ENCODE results near the gene C16orf54. TPM values are rescaled to one million over a fixed set of nuclear protein-coding genes. Genes with fewer than 3 reads are reported as not detected.
A peak's percentile ranks its signal among the peaks of the same experiment; 100 is the strongest.

Gene C16orf54
- total and polyA plus RNA-seq, 10 of the 15 experiments (the other 5 are each of a cell fraction or from before 2014, with no cell fraction given), result 2.1 to 13.3 (median 5.4) TPM

- CTCF ChIA-PET, result interaction anchor here (0.6 to 5.2 kb wide), 27 partner anchors 9 to 332 kb away, joined by 3 to 27 read pairs (median 5); partner anchors contain the start of genes KIF22, PAGR1 and QPRT
- 15% methylated on average over 14 of the region's 14 CpGs for WGBS (ENCODE audit: insufficient coverage, insufficient replicate concordance, low lambda C conversion rate, missing lambda C conversion rate)
- intact Hi-C loops (cut with micrococcal nuclease; ENCODE audit: unreplicated experiment), result loop anchor here (1.0 to 5.0 kb wide), 5 partner anchors 21 to 322 kb away; partner anchors contain the start of genes C16orf92, KIF22 and MAZ
- no peak for TF ChIP-seq YBX1 (IDR thresholded peaks at IDR 0.05)
- no peak for TF ChIP-seq ZNF207 (IDR thresholded peaks at IDR 0.05; ENCODE audit: borderline replicate concordance)
- TF ChIP-seq E4F1 (IDR thresholded peaks at IDR 0.05; ENCODE audit: borderline replicate concordance, partially characterized antibody), result no peak
- no peak for TF ChIP-seq ZNF217 (IDR thresholded peaks at IDR 0.05)
- no peak for TF ChIP-seq POLR2AphosphoS2 (IDR thresholded peaks at IDR 0.05; ENCODE audit: low read depth, low read length)
- TF ChIP-seq MLLT1 (IDR thresholded peaks at IDR 0.05), result no peak
- no peak; a peak in 1 of 4 replicates for TF ChIP-seq IKZF2 (IDR thresholded peaks at IDR 0.05)
- peak; percentile 59; the same call in 1 of the 2 replicates for TF ChIP-seq YY1 (IDR thresholded peaks at IDR 0.05; ENCODE audit: low read depth, low read length)
- TF ChIP-seq NRF1 (conservative IDR thresholded peaks at IDR 0.05; ENCODE audit: low read depth, low read length), result no peak
- peak; percentile 71 for TF ChIP-seq SMC3 (IDR thresholded peaks at IDR 0.05; ENCODE audit: borderline replicate concordance, low read length)
- peak; percentile 87 for TF ChIP-seq RAD21 (IDR thresholded peaks at IDR 0.05; ENCODE audit: insufficient read depth, low read depth, low read length)
- no peak for TF ChIP-seq RAD51 (IDR thresholded peaks at IDR 0.05)
- peak; percentile 69 to 76 (median 73) for TF ChIP-seq CTCF (IDR thresholded peaks at IDR 0.05 in 2 of 3, conservative IDR thresholded peaks at IDR 0.05 in 1 of 3; ENCODE audit: control insufficient read depth in 2 of 3, extremely low read depth in 1 of 3, insufficient read depth in 1 of 3, low read depth in 3 of 3, low read length in 3 of 3)
Observed at GRCh38 chr16:29700253-29700987, 45.4 kb downstream of the C16orf54 start.

More at GRCh38 chr16:29700253-29700987, 45.4 kb downstream of the C16orf54 start:
- Histone ChIP-seq H3K27me3 (replicated peaks in 1 of 2; ENCODE audit: control insufficient read depth in 2 of 2, insufficient read depth in 2 of 2, low read length in 1 of 2) (no peaks in the 10 kb centered on the region), H3K9ac (ENCODE audit: control insufficient read depth, insufficient read depth, low read length) (no peak overlapping the region), H3K4me2 (ENCODE audit: control insufficient read depth, insufficient read depth) (no peak overlapping the region), H2AFZ (ENCODE audit: control insufficient read depth, low read depth, low read length) (no peak overlapping the region), H3K9me3 (replicated peaks; ENCODE audit: control insufficient read depth, insufficient read depth, low read length) (peaks cover 1% of the 10 kb centered on the region; the same call in 2 of the 3 replicates), H4K20me1 (ENCODE audit: control insufficient read depth, insufficient read depth) (no peaks in the 10 kb centered on the region), H3K79me2 (ENCODE audit: control insufficient read depth, insufficient read depth, low read length) (no peaks in the 10 kb centered on the region), H3K36me3 (ENCODE audit: control insufficient read depth in 2 of 2, insufficient read depth in 2 of 2, low read length in 1 of 2) (no peaks in the 10 kb centered on the region; a peak in 1 of 4 replicates), H3K27ac (ENCODE audit: control insufficient read depth, insufficient read depth) (no peak overlapping the region), H3K4me3 (no peak overlapping the region), H3K4me1 (ENCODE audit: control insufficient read depth, insufficient read depth, low read length) (peaks cover 13% of the 10 kb centered on the region)
- ChIA-PET POLR2A (interaction anchor here (0.6 to 2.6 kb wide), 5 partner anchors 9 to 985 kb away, joined by 3 to 10 read pairs (median 3); partner anchors contain the start of gene SPN), SMC1A (ENCODE audit: uncharacterized antibody, unreplicated experiment) (interaction anchor here (0.7 to 2.8 kb wide), 17 partner anchors 9 to 332 kb away, joined by 3 to 11 read pairs (median 5); partner anchors contain the start of gene PAGR1), RAD21 (ENCODE audit: unreplicated experiment) (interaction anchor here (0.6 to 2.5 kb wide), 18 partner anchors 10 to 148 kb away, joined by 3 to 11 read pairs (median 4); partner anchors contain the start of genes PAGR1 and SPN)
- BruUV-seq (replicated peaks), result no TSS peak
- in situ Hi-C loops (cut with MboI), result no loop called here
- no peak for DNase-seq (ENCODE audit: low read depth, low spot score)
- ATAC-seq, result peak; percentile 54
- FAIRE-seq, result no peak

Measured in GM12878 (cell line).